SK-N-MC (cell line): ENCODE results near the gene KLF9.

Experiments
- EZH2 ChIP-seq: fragments of 200-600 bp; sonication (generic); IDR thresholded peaks from one replicate; pipeline ENCODE4 v1.6.1; 2017; ENCODE audit warnings: antibody characterized with exemption
- POLR2AphosphoS5 ChIP-seq: IDR thresholded peaks from 2 replicates; pipeline ENCODE4 v1.6.1; 2012; ENCODE audit warnings: mild to moderate bottlenecking, low read depth, low read length, borderline replicate concordance

- no peak for TF ChIP-seq EZH2
- no peak for TF ChIP-seq POLR2AphosphoS5
These were observed 51.5 kb downstream of the KLF9 start for GRCh38 chr9:70362952-70363351.
